Neural cell (in vitro differentiated cells): ENCODE data around the gene ESX1. TPM values are rescaled to one million over a fixed set of nuclear protein-coding genes. Genes with fewer than 3 reads are reported as not detected.
"Not testable (repeated sequence)": the region's sequence is repeated elsewhere in the genome, so short reads cannot be mapped to it uniquely, and the experiment has no call there.

Experiments used
- H2AFZ ChIP-seq: fragments of 200-600, 300-800 bp; sonication (generic), shearing (Covaris generic); 2 replicates; pipeline ENCODE4 v1.6.0; 2014; ENCODE audit warnings: low read depth, mild to moderate bottlenecking, antibody characterized with exemption, low read length, moderate library complexity
- H3F3A ChIP-seq: fragments of 200-600 bp; shearing (Covaris generic); 2 replicates; pipeline ENCODE4 v1.6.1; 2016; ENCODE audit warnings: mild to moderate bottlenecking, moderate library complexity, mixed read lengths, antibody characterized with exemption, low read length; ENCODE audit not compliant: insufficient read depth, poor library complexity, severe bottlenecking
- H3K27ac ChIP-seq: fragments of 200-600, 300-800 bp; sonication (generic), shearing (Covaris generic); 2 replicates; pipeline ENCODE4 v1.5.1; 2014; ENCODE audit warnings: mild to moderate bottlenecking, low read length, moderate library complexity
- H3K27me3 ChIP-seq: fragments of 300-800, 200-600 bp; sonication (generic), shearing (Covaris generic); 2 replicates; pipeline ENCODE4 v1.6.0; 2014; ENCODE audit warnings: mild to moderate bottlenecking, low read depth, low read length, moderate library complexity; ENCODE audit not compliant: insufficient read depth
- H3K36me3 ChIP-seq: fragments of 300-800, 200-600 bp; sonication (generic), shearing (Covaris generic); 2 replicates; pipeline ENCODE4 v1.5.1; 2014; ENCODE audit warnings: mild to moderate bottlenecking, antibody characterized with exemption, low read length, moderate library complexity; ENCODE audit not compliant: insufficient read depth
- H3K4me2 ChIP-seq: fragments of 300-800, 200-600 bp; sonication (generic), shearing (Covaris generic); 2 replicates; pipeline ENCODE4 v1.6.0; 2014; ENCODE audit warnings: mild to moderate bottlenecking, low read length
- H3K4me3 ChIP-seq: fragments of 300-800, 200-600 bp; sonication (generic), shearing (Covaris generic); 2 replicates; pipeline ENCODE4 v1.5.1; 2014; ENCODE audit warnings: mild to moderate bottlenecking, low read length, moderate library complexity
- H3K79me2 ChIP-seq: fragments of 200-600 bp; shearing (Covaris generic); replicated peaks from 2 replicates; pipeline ENCODE4 v1.6.0; 2014; ENCODE audit warnings: mild to moderate bottlenecking, low read length, moderate library complexity; ENCODE audit not compliant: insufficient read depth
- H3K9ac ChIP-seq: fragments of 300-800, 200-600 bp; sonication (generic), shearing (Covaris generic); 2 replicates; pipeline ENCODE4 v1.6.1; 2016; ENCODE audit warnings: mild to moderate bottlenecking, low read length, mixed read lengths
- H3K9me2 ChIP-seq: fragments of 200-600 bp; shearing (Covaris generic); 2 replicates; pipeline ENCODE4 v1.6.1; 2016; ENCODE audit warnings: mild to moderate bottlenecking, low read length, mixed read lengths; ENCODE audit not compliant: insufficient read depth
- H3K9me3 ChIP-seq: fragments of 200-600, 300-800 bp; sonication (generic), shearing (Covaris generic); 2 replicates; pipeline ENCODE4 v1.6.1; 2016; ENCODE audit warnings: mild to moderate bottlenecking, mixed run types, low read length, moderate library complexity, mixed read lengths
- H4K20me1 ChIP-seq: fragments of 200-600 bp; shearing (Covaris generic); 2 replicates; pipeline ENCODE4 v1.6.1; 2016; ENCODE audit warnings: mild to moderate bottlenecking, mixed run types; ENCODE audit not compliant: insufficient read depth
- EP300 ChIP-seq: fragments of 450-650 bp; conservative IDR thresholded peaks from 2 replicates; pipeline ENCODE4 v1.6.1; 2014; ENCODE audit warnings: antibody characterized with exemption, mild to moderate bottlenecking, moderate library complexity; ENCODE audit not compliant: poor library complexity, severe bottlenecking
- EZH2 ChIP-seq: fragments of 200-600, 300-800 bp; shearing (Covaris generic), sonication (generic); IDR thresholded peaks from 2 replicates; pipeline ENCODE4 v1.6.1; 2014; ENCODE audit warnings: antibody characterized with exemption, low read length, borderline replicate concordance, mild to moderate bottlenecking; ENCODE audit not compliant: insufficient read depth, poor library complexity, severe bottlenecking
- MXI1 ChIP-seq: fragments of 450-650 bp; conservative IDR thresholded peaks from 2 replicates; pipeline ENCODE4 v1.6.1; 2014; ENCODE audit warnings: antibody characterized with exemption, mild to moderate bottlenecking; ENCODE audit not compliant: poor library complexity, severe bottlenecking
- POLR2AphosphoS5 ChIP-seq: IDR thresholded peaks from 2 replicates; pipeline ENCODE4 v1.6.1; 2012
- RAD21 ChIP-seq: fragments of 450-650 bp; conservative IDR thresholded peaks from 2 replicates; pipeline ENCODE4 v1.6.1; 2014; ENCODE audit warnings: antibody characterized with exemption, mild to moderate bottlenecking, moderate library complexity
- SMC3 ChIP-seq: fragments of 450-650 bp; conservative IDR thresholded peaks from 2 replicates; pipeline ENCODE4 v1.6.1; 2014; ENCODE audit warnings: antibody characterized with exemption, mild to moderate bottlenecking, moderate library complexity; ENCODE audit not compliant: poor library complexity
- TAF1 ChIP-seq: IDR thresholded peaks from 2 replicates; pipeline ENCODE4 v1.6.1; 2012; ENCODE audit warnings: low read depth
- polyA plus RNA-seq: library from polyadenylated mRNA; depleted of rRNA; stranded (reverse); fragments of >200 nt; gene quantifications from 2 replicates; pipeline ENCODE4 v1.2.3, GENCODE V29; 2014
- TF ChIP-seq, protein P1 (sequence below): fragments of 450-650 bp; IDR thresholded peaks from 2 replicates; pipeline ENCODE4 v1.5.1; 2014; ENCODE audit warnings: antibody characterized with exemption, mild to moderate bottlenecking, moderate library complexity; ENCODE audit not compliant: poor library complexity, severe bottlenecking
- TF ChIP-seq, protein P2 (sequence below): IDR thresholded peaks from 2 replicates; pipeline ENCODE4 v1.6.1; 2012; ENCODE audit warnings: borderline replicate concordance

Gene ESX1
- polyA plus RNA-seq, 1 donor from 2014 or later = not detected

DNA sequence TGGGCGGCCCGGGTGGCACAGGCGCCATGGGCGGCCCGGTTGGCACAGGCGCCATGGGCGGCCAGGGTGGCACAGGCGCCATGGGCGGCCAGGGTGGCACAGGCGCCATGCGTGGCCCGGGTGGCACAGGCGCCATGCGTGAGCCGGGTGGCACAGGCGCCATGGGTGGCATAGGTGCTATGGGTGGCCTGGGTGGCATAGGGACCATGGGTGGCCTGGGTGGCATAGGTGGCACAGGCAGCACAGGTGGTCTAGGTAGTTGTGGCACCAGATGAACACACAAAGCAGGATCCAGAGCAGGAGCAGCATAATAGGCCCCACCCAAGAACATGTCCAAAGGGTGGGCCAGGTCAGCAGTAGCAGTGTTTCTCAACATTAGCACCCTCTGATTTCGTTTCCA is 4.3 kb downstream of the ESX1 start:
- no peaks in the 10 kb centered on the region for H4K20me1 ChIP-seq
- no peaks in the 10 kb centered on the region for H3K9me3 ChIP-seq
- H3K4me3 ChIP-seq = no peak overlapping the region
- no peak overlapping the region for H2AFZ ChIP-seq
- H3K4me2 ChIP-seq = no peak overlapping the region
- H3K27ac ChIP-seq = no peak overlapping the region
- H3F3A ChIP-seq = no peaks in the 10 kb centered on the region
- TF ChIP-seq POLR2AphosphoS5 (no peak), TAF1 (no peak), EP300 (no peak), EZH2 (no peak), SMC3 (no peak), MXI1 (no peak), RAD21 (no peak)
- TF ChIP-seq, protein P1, sequence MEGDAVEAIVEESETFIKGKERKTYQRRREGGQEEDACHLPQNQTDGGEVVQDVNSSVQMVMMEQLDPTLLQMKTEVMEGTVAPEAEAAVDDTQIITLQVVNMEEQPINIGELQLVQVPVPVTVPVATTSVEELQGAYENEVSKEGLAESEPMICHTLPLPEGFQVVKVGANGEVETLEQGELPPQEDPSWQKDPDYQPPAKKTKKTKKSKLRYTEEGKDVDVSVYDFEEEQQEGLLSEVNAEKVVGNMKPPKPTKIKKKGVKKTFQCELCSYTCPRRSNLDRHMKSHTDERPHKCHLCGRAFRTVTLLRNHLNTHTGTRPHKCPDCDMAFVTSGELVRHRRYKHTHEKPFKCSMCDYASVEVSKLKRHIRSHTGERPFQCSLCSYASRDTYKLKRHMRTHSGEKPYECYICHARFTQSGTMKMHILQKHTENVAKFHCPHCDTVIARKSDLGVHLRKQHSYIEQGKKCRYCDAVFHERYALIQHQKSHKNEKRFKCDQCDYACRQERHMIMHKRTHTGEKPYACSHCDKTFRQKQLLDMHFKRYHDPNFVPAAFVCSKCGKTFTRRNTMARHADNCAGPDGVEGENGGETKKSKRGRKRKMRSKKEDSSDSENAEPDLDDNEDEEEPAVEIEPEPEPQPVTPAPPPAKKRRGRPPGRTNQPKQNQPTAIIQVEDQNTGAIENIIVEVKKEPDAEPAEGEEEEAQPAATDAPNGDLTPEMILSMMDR = no peak
- TF ChIP-seq, protein P2, sequence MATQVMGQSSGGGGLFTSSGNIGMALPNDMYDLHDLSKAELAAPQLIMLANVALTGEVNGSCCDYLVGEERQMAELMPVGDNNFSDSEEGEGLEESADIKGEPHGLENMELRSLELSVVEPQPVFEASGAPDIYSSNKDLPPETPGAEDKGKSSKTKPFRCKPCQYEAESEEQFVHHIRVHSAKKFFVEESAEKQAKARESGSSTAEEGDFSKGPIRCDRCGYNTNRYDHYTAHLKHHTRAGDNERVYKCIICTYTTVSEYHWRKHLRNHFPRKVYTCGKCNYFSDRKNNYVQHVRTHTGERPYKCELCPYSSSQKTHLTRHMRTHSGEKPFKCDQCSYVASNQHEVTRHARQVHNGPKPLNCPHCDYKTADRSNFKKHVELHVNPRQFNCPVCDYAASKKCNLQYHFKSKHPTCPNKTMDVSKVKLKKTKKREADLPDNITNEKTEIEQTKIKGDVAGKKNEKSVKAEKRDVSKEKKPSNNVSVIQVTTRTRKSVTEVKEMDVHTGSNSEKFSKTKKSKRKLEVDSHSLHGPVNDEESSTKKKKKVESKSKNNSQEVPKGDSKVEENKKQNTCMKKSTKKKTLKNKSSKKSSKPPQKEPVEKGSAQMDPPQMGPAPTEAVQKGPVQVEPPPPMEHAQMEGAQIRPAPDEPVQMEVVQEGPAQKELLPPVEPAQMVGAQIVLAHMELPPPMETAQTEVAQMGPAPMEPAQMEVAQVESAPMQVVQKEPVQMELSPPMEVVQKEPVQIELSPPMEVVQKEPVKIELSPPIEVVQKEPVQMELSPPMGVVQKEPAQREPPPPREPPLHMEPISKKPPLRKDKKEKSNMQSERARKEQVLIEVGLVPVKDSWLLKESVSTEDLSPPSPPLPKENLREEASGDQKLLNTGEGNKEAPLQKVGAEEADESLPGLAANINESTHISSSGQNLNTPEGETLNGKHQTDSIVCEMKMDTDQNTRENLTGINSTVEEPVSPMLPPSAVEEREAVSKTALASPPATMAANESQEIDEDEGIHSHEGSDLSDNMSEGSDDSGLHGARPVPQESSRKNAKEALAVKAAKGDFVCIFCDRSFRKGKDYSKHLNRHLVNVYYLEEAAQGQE = no peak
- peaks cover 42% of the 10 kb centered on the region for H3K27me3 ChIP-seq
- no peaks in the 10 kb centered on the region for H3K36me3 ChIP-seq
- no peaks in the 10 kb centered on the region for H3K79me2 ChIP-seq
- H3K9ac ChIP-seq = no peak overlapping the region
- H3K9me2 ChIP-seq = no peaks in the 10 kb centered on the region

DNA sequence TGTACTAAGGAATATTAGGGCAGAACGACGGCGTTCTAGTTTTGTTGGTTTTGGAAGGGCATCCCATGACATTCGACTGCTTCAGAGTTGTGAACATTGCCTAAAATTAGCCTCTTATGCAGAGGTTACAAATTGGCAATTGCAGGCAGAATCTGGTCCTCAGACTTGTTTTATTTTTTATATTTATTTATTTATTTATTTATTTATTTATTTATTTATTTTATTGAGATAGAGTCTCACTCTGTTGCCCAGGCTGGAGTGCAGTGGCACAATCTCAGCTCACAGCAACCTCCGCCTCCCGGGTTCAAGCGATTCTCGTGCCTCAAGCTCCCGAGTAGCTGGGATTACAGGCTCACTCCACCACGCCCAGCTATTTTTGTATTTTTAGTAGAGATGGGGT is 24.7 kb downstream of the ESX1 start:
- H4K20me1 ChIP-seq, H3K79me2 ChIP-seq, H3K36me3 ChIP-seq, H2AFZ ChIP-seq, H3K4me3 ChIP-seq, H3K9me3 ChIP-seq, H3K9ac ChIP-seq, H3F3A ChIP-seq, H3K9me2 ChIP-seq, H3K27ac ChIP-seq, H3K4me2 ChIP-seq, H3K27me3 ChIP-seq: not testable (repeated sequence)

DNA sequence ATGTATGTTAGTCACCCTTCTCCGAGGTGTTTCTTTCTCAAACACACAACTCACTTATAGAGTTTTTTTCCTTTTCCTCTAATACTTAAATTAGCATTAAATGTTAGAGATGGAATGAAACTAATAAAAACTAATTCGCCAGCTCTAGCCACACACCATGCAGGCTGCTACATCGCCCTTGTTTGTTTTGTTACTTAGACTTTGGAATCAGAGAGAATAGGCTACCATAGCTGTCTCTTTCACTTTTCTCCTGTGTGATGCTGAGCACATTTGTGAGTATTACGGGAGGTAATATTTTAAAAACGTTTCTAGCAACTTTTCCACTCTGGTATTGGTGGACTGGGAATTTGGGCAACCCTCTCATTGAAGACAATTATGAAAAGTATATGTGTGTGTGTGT is 43.5 kb downstream of the ESX1 start:
- no peaks in the 10 kb centered on the region for H3K27me3 ChIP-seq
- H4K20me1 ChIP-seq = no peaks in the 10 kb centered on the region
- TF ChIP-seq EP300 (no peak), SMC3 (no peak), EZH2 (no peak)
- no peaks in the 10 kb centered on the region for H3K79me2 ChIP-seq
- no peak overlapping the region for H2AFZ ChIP-seq
- H3K9ac ChIP-seq = no peak overlapping the region
- H3K9me2 ChIP-seq = no peaks in the 10 kb centered on the region
- H3F3A ChIP-seq = no peaks in the 10 kb centered on the region
- H3K9me3 ChIP-seq = no peaks in the 10 kb centered on the region
- no peak overlapping the region for H3K27ac ChIP-seq
- H3K4me3 ChIP-seq = no peak overlapping the region
- no peaks in the 10 kb centered on the region for H3K36me3 ChIP-seq
- no peak overlapping the region for H3K4me2 ChIP-seq
